ENCODE results near the gene STX5.
"Not testable (repeated sequence)": the region's sequence is repeated elsewhere in the genome, so short reads cannot be mapped to it uniquely, and the experiment has no call there.

The STX5 gene

GRCh38 chr11:62831520-62832335 lies at the start of gene STX5:
Gene STX5, minus strand, starts transcription at chr11:62832051. Its CDS starts 808 bp downstream, at chr11:62831243.
- peak; percentile 99 for DNase-seq

GRCh38 chr11:62880803-62881578 lies 49.1 kb upstream of the STX5 start, which contains the start of gene SLC3A2:
Gene SLC3A2, plus strand, starts transcription at chr11:62880896. Its CDS starts 128 bp downstream, at chr11:62881024.
- peak; percentile 89 for DNase-seq

GRCh38 chr11:62880231-62880802 lies 48.5 kb upstream of the STX5 start:
- DNase-seq, result no peak

- DNase-seq, result no peak
Observed at GRCh38 chr11:62879235-62879978, 47.6 kb upstream of the STX5 start.

- DNase-seq, result no peak
Observed at GRCh38 chr11:62876712-62877111, 44.9 kb upstream of the STX5 start.

- DNase-seq, result no peak
Observed at GRCh38 chr11:62875698-62876478, 44.0 kb upstream of the STX5 start.

- no peak for DNase-seq
Observed at GRCh38 chr11:62874851-62875250, 43.0 kb upstream of the STX5 start.

GRCh38 chr11:62865635-62866034 lies 33.8 kb upstream of the STX5 start:
- no peak for DNase-seq

GRCh38 chr11:62863687-62864335 lies 32.0 kb upstream of the STX5 start:
- DNase-seq, result no peak

GRCh38 chr11:62861564-62862192 lies 29.8 kb upstream of the STX5 start:
- DNase-seq, result not testable (repeated sequence)

GRCh38 chr11:62860835-62861563 lies 29.1 kb upstream of the STX5 start:
- no peak for DNase-seq

GRCh38 chr11:62859281-62859703 lies 27.4 kb upstream of the STX5 start:
- DNase-seq, result not testable (repeated sequence)

- DNase-seq, result no peak
Observed at GRCh38 chr11:62858201-62858600, 26.4 kb upstream of the STX5 start.

GRCh38 chr11:62857541-62857982 lies 25.7 kb upstream of the STX5 start:
- no peak for DNase-seq

GRCh38 chr11:62856333-62856895 lies 24.6 kb upstream of the STX5 start:
- no peak for DNase-seq

- peak; percentile 98 for DNase-seq
Observed at GRCh38 chr11:62855571-62856332, 23.9 kb upstream of the STX5 start.

- no peak for DNase-seq
Observed at GRCh38 chr11:62854825-62855570, 23.1 kb upstream of the STX5 start.

Measured in activated CD4-positive, CD25-positive, alpha-beta regulatory T cell treated with anti-CD3 and anti-CD28 coated beads, Interleukin-2, amount 50 U/mL, for 72 hours (primary cell).